HCT116 (cell line): Measurements from ENCODE around the gene C10orf90. TPM values are rescaled to one million over a fixed set of nuclear protein-coding genes. Genes with fewer than 3 reads are reported as not detected.

ENCODE experiments used
- ATAC-seq: fragments of 200-7000 bp; cut with Tn5 transposase; 2 replicates; pipeline ENCODE4 v1.9.1; 2020; ENCODE audit warnings: mild to moderate bottlenecking, moderate library complexity
- BruUV-seq: library from RNA; stranded (reverse); fragments of 400-500 nt; replicated peaks from 2 replicates; lab custom pipeline; 2021; lab: Mats Ljungman, UMichigan
- CTCF ChIA-PET: fragments of 300-600 bp; sonication (Branson Sonifier 250); formaldehyde crosslinking; loops from one replicate; lab custom pipeline; 2021; ENCODE audit warnings: antibody characterized with exemption; lab: Charles Lee
- POLR2A ChIA-PET: fragments of 300-600, 350-600 bp; sonication (Branson Sonifier 250); formaldehyde crosslinking; loops from one replicate; lab custom pipeline; 2021; ENCODE audit warnings: antibody characterized with exemption; lab: Charles Lee
- RAD21 ChIA-PET, 2 experiments: fragments of 300-600 bp; sonication (Branson Sonifier 250); formaldehyde crosslinking; loops; one replicate each; lab custom pipeline; 2023; ENCODE audit warnings: low total read pairs in 2 of 2; ENCODE audit not compliant: uncharacterized antibody in 2 of 2, unreplicated experiment in 2 of 2, low non-redundant PET in 1 of 2; lab: Charles Lee
- DNase-seq: peaks from one replicate; pipeline ENCODE4 v3.0.0-alpha.2; 2010; ENCODE audit warnings: low read depth, low spot score
- H2AFZ ChIP-seq: fragments of 200-600 bp; shearing (Covaris generic), sonication (generic); 2 replicates; pipeline ENCODE4 v1.6.1; 2017; ENCODE audit warnings: low read depth, mixed run types, mixed read lengths, antibody characterized with exemption, low read length; ENCODE audit not compliant: poor library complexity, severe bottlenecking
- H3K27ac ChIP-seq: 2 replicates; pipeline ENCODE4 v1.5.1; 2012; ENCODE audit warnings: low read depth, low read length
- H3K27me3 ChIP-seq: fragments of 200-600 bp; sonication (generic); 2 replicates; pipeline ENCODE4 v1.6.1; 2016; ENCODE audit warnings: mixed run types, low read length, mixed read lengths; ENCODE audit not compliant: insufficient read depth
- H3K36me3 ChIP-seq, 2 experiments: fragments of 200-500 bp in 1 of 2; fragments of 200-600 bp in 1 of 2; sonication (Bioruptor generic) in 1 of 2; sonication (generic) in 1 of 2; 2 replicates each; pipeline versions ENCODE4 v1.5.1 to v1.6.1; 2014 to 2016; ENCODE audit warnings: low read length in 2 of 2, inconsistent platforms in 1 of 2, mixed read lengths in 1 of 2, mixed run types in 1 of 2; ENCODE audit not compliant: insufficient read depth in 2 of 2, control insufficient read depth in 1 of 2
- H3K4me1 ChIP-seq, 2 experiments: fragments of 200-600 bp in 1 of 2; sonication (generic) in 1 of 2; 2 replicates each; pipeline versions ENCODE4 v1.5.1 to v1.6.1; 2012 to 2017; ENCODE audit warnings: low read length in 2 of 2, inconsistent platforms in 1 of 2, mild to moderate bottlenecking in 1 of 2, mixed read lengths in 1 of 2, mixed run types in 1 of 2, moderate library complexity in 1 of 2; ENCODE audit not compliant: insufficient read depth in 2 of 2, control insufficient read depth in 1 of 2
- H3K4me2 ChIP-seq: fragments of 200-600 bp; sonication (generic); 2 replicates; pipeline ENCODE4 v1.6.1; 2017; ENCODE audit warnings: mixed run types, low read length, mixed read lengths
- H3K4me3 ChIP-seq, 2 experiments: fragments of 200-600 bp in 1 of 2; sonication (generic) in 1 of 2; replicated peaks in 1 of 2; 2 replicates each; pipeline ENCODE4 v1.5.1; 2011 to 2016; ENCODE audit warnings: low read length in 2 of 2, control low read depth in 1 of 2, low read depth in 1 of 2, mild to moderate bottlenecking in 1 of 2, mixed read lengths in 1 of 2, mixed run types in 1 of 2
- H3K79me2 ChIP-seq: fragments of 200-600 bp; sonication (generic); 2 replicates; pipeline ENCODE4 v1.6.1; 2017; ENCODE audit warnings: mild to moderate bottlenecking, mixed run types, low read length, moderate library complexity, mixed read lengths; ENCODE audit not compliant: insufficient read depth
- H3K9ac ChIP-seq: fragments of 200-600 bp; sonication (generic); 2 replicates; pipeline ENCODE4 v1.6.1; 2016; ENCODE audit warnings: low read length, mixed read lengths
- H3K9me2 ChIP-seq: fragments of 200-600 bp; sonication (generic), shearing (Covaris generic); 2 replicates; pipeline ENCODE4 v1.6.1; 2017; ENCODE audit warnings: mixed run types, mild to moderate bottlenecking, moderate library complexity; ENCODE audit not compliant: insufficient read depth
- H3K9me3 ChIP-seq, 2 experiments: fragments of 200-500 bp in 1 of 2; fragments of 200-600 bp in 1 of 2; sonication (Bioruptor generic) in 1 of 2; sonication (generic) in 1 of 2; 2 replicates each; pipeline ENCODE4 v1.6.1; 2014 to 2017; ENCODE audit warnings: low read length in 2 of 2, mixed read lengths in 2 of 2, inconsistent platforms in 1 of 2, low read depth in 1 of 2, mild to moderate bottlenecking in 1 of 2, mixed run types in 1 of 2, moderate library complexity in 1 of 2; ENCODE audit not compliant: control insufficient read depth in 1 of 2, insufficient read depth in 1 of 2
- H4K20me1 ChIP-seq: fragments of 200-600 bp; sonication (generic), shearing (Covaris generic); 2 replicates; pipeline ENCODE4 v1.6.1; 2017; ENCODE audit warnings: mixed run types, mild to moderate bottlenecking, moderate library complexity; ENCODE audit not compliant: insufficient read depth
- EGR1 ChIP-seq: IDR thresholded peaks from 2 replicates; pipeline ENCODE4 v1.6.1; 2012; ENCODE audit warnings: low read depth
- FOSL1 ChIP-seq: IDR thresholded peaks from 2 replicates; pipeline ENCODE4 v1.6.1; 2012; ENCODE audit warnings: low read depth
- POLR2A ChIP-seq: IDR thresholded peaks from 2 replicates; pipeline ENCODE4 v1.7.0; 2011; ENCODE audit warnings: borderline replicate concordance; ENCODE audit not compliant: insufficient read depth, insufficient read length; ENCODE audit errors: extremely low read depth
- POLR2AphosphoS5 ChIP-seq: IDR thresholded peaks from 2 replicates; pipeline ENCODE4 v1.6.1; 2011; ENCODE audit warnings: mild to moderate bottlenecking, low read depth, low read length, moderate library complexity
- RAD21 ChIP-seq: IDR thresholded peaks from 2 replicates; pipeline ENCODE4 v1.6.1; 2012; ENCODE audit warnings: low read depth, mild to moderate bottlenecking
- SP1 ChIP-seq: IDR thresholded peaks from 2 replicates; pipeline ENCODE4 v1.6.1; 2012; ENCODE audit warnings: low read depth
- ZNF274 ChIP-seq: fragments of 200-500 bp; sonication (Bioruptor generic); IDR thresholded peaks from 2 replicates; pipeline ENCODE4 v1.6.1; 2014; ENCODE audit warnings: mild to moderate bottlenecking, low read depth, low read length, inconsistent platforms
- intact Hi-C: fragments of 100-400 bp; cut with micrococcal nuclease; formaldehyde crosslinking; loops from 2 replicates; pipeline ENCODE4 v1.10.0; 2022
- total RNA-seq: library from RNA; stranded (reverse); gene quantifications from one replicate; pipeline ENCODE4 v1.2.1, GENCODE V29; 2021; ENCODE audit not compliant: unreplicated experiment
- TF ChIP-seq, protein P1 (sequence below): IDR thresholded peaks from 2 replicates; pipeline ENCODE4 v1.6.1; 2012

The C10orf90 gene
- total RNA-seq, 1 experiment from 2014 or later, result not detected

DNA sequence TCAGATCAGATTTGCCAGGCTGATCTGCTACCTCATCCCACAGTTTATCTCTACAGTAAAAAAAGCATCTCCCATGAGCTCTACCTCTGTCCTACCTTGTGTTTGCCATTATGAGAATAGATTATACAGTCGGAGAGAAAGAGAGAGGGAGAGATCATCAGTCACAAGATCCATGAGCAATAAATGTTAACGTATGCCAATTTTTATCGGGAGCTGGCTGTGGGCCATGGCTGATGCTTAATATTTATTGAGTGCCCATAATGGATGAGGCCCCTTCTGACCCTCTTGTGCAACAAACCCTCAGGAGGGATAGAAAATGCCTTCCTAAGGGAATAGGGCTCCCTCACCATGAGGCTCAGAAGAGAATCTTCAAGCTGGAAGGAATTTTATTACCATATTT is 52.8 kb downstream of the C10orf90 start:
- Histone ChIP-seq H3K4me3 (no peak overlapping the region), H3K4me1 (no peaks in the 10 kb centered on the region), H3K79me2 (no peaks in the 10 kb centered on the region), H3K27ac (no peak overlapping the region), H3K9me3 (no peaks in the 10 kb centered on the region), H4K20me1 (no peaks in the 10 kb centered on the region), H3K9me2 (no peaks in the 10 kb centered on the region), H3K4me2 (no peak overlapping the region), H3K27me3 (peaks cover 84% of the 10 kb centered on the region), H2AFZ (no peak overlapping the region), H3K36me3 (no peaks in the 10 kb centered on the region), H3K9ac (no peak overlapping the region)
- CTCF ChIA-PET, result no interaction called here
- TF ChIP-seq SP1, result no peak
- no peak for TF ChIP-seq FOSL1
- no peak for TF ChIP-seq ZNF274
- TF ChIP-seq, protein P1, sequence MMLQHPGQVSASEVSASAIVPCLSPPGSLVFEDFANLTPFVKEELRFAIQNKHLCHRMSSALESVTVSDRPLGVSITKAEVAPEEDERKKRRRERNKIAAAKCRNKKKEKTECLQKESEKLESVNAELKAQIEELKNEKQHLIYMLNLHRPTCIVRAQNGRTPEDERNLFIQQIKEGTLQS, result no peak
- no peak for TF ChIP-seq POLR2AphosphoS5
- DNase-seq (no peak), ATAC-seq (no peak)
- RAD21 ChIA-PET, result no interaction called here
- intact Hi-C loops, result no loop called here
- BruUV-seq, result no TSS peak
- POLR2A ChIA-PET, result no interaction called here

DNA sequence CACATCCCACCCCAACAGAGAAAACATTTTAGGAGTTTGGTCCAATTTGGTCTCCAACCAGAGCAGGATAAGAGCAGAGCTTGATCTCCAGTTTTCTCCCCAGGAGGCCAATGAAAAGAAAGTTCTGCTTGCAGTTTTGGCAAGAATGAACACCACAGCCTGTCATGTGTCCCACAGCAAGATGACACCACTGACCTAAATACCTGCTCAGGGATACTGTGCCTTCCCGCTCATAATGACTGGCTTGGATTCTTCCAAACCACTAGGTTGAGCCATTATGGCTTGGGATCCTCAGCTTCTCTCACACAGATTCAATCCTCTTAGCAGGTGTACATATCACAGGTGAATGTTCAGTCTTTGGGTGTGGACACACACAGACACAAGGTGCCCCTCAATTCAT is 53.3 kb downstream of the C10orf90 start:
- H3K4me3 ChIP-seq, result no peak overlapping the region
- no peaks in the 10 kb centered on the region for H3K36me3 ChIP-seq
- no peak overlapping the region for H3K4me2 ChIP-seq
- intact Hi-C loops, result no loop called here
- no peaks in the 10 kb centered on the region for H3K4me1 ChIP-seq
- DNase-seq (no peak), ATAC-seq (no peak)
- TF ChIP-seq POLR2A, result no peak
- TF ChIP-seq RAD21, result no peak
- TF ChIP-seq EGR1, result no peak
- H4K20me1 ChIP-seq, result no peaks in the 10 kb centered on the region
- H3K27me3 ChIP-seq, result peaks cover 80% of the 10 kb centered on the region
- RAD21 ChIA-PET, result no interaction called here
- no peak overlapping the region for H2AFZ ChIP-seq
- H3K9me2 ChIP-seq, result no peaks in the 10 kb centered on the region
- no peaks in the 10 kb centered on the region for H3K9me3 ChIP-seq
- no peak overlapping the region for H3K9ac ChIP-seq
- H3K27ac ChIP-seq, result no peak overlapping the region
- BruUV-seq, result no TSS peak
- POLR2A ChIA-PET, result no interaction called here
- no peaks in the 10 kb centered on the region for H3K79me2 ChIP-seq
- CTCF ChIA-PET, result no interaction called here
